Measurements from ENCODE around the gene ADNP2. TPM values are rescaled to one million over a fixed set of nuclear protein-coding genes. Genes with fewer than 3 reads are reported as not detected.

ADNP2 gene
- total RNA-seq, 1 donor from 2014 or later, result 33.9 TPM

DNA sequence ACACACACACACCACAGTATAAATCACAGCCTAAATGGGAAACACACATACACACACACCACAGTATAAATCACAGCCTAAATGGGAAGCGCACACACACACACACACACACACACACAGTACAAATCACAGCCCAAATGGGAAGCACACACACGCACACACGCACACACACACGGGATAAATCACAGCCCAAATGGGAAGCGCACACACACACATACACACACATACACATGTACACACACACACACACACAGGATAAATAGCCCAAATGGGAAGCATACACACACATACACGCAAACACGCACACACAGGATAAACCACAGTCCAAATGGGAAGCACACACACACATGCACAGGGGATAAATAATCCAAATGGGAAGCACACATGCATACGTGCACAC is 68.1 kb downstream of the ADNP2 start:
- no peak for DNase-seq (ENCODE audit: low spot score in 2 of 2, unreplicated experiment in 2 of 2)
- Mint-ChIP-seq H3K27me3 (ENCODE audit: low read depth) (no peaks in the 10 kb centered on the region), H3K9me3 (no peaks in the 10 kb centered on the region), H3K4me1 (peaks cover 10% of the 10 kb centered on the region), H3K36me3 (no peaks in the 10 kb centered on the region), H3K27ac (no peak overlapping the region), H3K4me3 (no peak overlapping the region)
- TF ChIP-seq, protein P1, sequence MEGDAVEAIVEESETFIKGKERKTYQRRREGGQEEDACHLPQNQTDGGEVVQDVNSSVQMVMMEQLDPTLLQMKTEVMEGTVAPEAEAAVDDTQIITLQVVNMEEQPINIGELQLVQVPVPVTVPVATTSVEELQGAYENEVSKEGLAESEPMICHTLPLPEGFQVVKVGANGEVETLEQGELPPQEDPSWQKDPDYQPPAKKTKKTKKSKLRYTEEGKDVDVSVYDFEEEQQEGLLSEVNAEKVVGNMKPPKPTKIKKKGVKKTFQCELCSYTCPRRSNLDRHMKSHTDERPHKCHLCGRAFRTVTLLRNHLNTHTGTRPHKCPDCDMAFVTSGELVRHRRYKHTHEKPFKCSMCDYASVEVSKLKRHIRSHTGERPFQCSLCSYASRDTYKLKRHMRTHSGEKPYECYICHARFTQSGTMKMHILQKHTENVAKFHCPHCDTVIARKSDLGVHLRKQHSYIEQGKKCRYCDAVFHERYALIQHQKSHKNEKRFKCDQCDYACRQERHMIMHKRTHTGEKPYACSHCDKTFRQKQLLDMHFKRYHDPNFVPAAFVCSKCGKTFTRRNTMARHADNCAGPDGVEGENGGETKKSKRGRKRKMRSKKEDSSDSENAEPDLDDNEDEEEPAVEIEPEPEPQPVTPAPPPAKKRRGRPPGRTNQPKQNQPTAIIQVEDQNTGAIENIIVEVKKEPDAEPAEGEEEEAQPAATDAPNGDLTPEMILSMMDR (IDR thresholded peaks at IDR 0.05; ENCODE audit: unreplicated experiment), result no peak

GRCh38 chr18:80178935-80179818 is 70.1 kb downstream of the ADNP2 start:
- TF ChIP-seq, protein P1 (IDR thresholded peaks at IDR 0.05; ENCODE audit: unreplicated experiment), result no peak
- H3K4me3 Mint-ChIP-seq, result no peak overlapping the region
- H3K4me1 Mint-ChIP-seq, result peaks cover 18% of the 10 kb centered on the region
- H3K27me3 Mint-ChIP-seq (ENCODE audit: low read depth), result no peaks in the 10 kb centered on the region
- H3K27ac Mint-ChIP-seq, result no peak overlapping the region
- DNase-seq (ENCODE audit: low spot score in 2 of 2, unreplicated experiment in 2 of 2), result no peak
- H3K9me3 Mint-ChIP-seq, result no peaks in the 10 kb centered on the region
- H3K36me3 Mint-ChIP-seq, result no peaks in the 10 kb centered on the region

DNA sequence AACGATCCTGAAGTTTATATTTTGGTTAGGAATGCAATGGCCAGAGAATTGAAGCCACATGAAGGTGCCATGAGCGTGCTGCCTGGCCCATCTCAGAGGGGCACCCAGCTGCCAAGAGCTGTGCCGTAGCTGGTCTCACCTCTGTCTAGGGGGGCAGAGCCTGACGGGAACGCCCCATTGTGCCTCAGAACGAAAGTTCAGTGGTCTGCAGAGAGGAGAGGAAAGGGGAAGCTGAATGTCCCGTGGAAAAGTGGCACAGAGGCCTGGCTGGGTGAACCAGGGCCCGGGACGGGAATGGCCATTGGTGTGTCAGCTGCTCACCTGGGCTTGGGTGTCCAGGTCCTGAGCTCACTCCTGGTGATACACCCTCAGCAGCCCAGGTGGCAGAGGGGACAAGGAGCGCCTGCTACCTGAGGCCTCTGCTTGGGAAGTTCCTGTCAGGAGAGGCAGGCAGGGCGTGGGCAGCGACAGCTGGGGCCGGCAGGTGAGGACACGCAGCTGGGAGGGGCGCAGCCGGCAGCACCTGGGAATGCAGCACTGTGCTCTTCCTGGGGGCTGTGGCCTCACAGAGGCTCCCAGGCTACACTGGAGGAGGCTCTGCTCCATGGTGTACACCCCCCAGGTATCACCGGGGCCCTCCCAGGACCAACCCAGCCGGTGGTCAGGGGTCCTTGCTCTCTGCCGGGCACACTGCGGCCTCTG is 70.9 kb downstream of the ADNP2 start:
- no peak overlapping the region for H3K27ac Mint-ChIP-seq
- H3K4me3 Mint-ChIP-seq, result no peak overlapping the region
- H3K4me1 Mint-ChIP-seq, result peaks cover 18% of the 10 kb centered on the region
- no peak for DNase-seq (ENCODE audit: low spot score in 2 of 2, unreplicated experiment in 2 of 2)
- TF ChIP-seq, protein P1 (IDR thresholded peaks at IDR 0.05; ENCODE audit: unreplicated experiment), result no peak
- H3K36me3 Mint-ChIP-seq, result no peaks in the 10 kb centered on the region
- no peaks in the 10 kb centered on the region for H3K9me3 Mint-ChIP-seq
- no peaks in the 10 kb centered on the region for H3K27me3 Mint-ChIP-seq (ENCODE audit: low read depth)

- H3K4me3 Mint-ChIP-seq, result no peak overlapping the region
- no peak overlapping the region for H3K27ac Mint-ChIP-seq
- H3K9me3 Mint-ChIP-seq, result no peaks in the 10 kb centered on the region
- no peaks in the 10 kb centered on the region for H3K36me3 Mint-ChIP-seq
- TF ChIP-seq, protein P1 (IDR thresholded peaks at IDR 0.05; ENCODE audit: unreplicated experiment), result no peak
- no peak for DNase-seq (ENCODE audit: low spot score in 2 of 2, unreplicated experiment in 2 of 2)
- H3K27me3 Mint-ChIP-seq (ENCODE audit: low read depth), result no peaks in the 10 kb centered on the region
- H3K4me1 Mint-ChIP-seq, result peaks cover 15% of the 10 kb centered on the region
Measured at GRCh38 chr18:80180778-80181564, 71.9 kb downstream of the ADNP2 start.

- TF ChIP-seq, protein P1 (IDR thresholded peaks at IDR 0.05; ENCODE audit: unreplicated experiment), result no peak
- Mint-ChIP-seq H3K9me3 (no peaks in the 10 kb centered on the region), H3K36me3 (no peaks in the 10 kb centered on the region), H3K27me3 (ENCODE audit: low read depth) (no peaks in the 10 kb centered on the region), H3K4me1 (peaks cover 8% of the 10 kb centered on the region), H3K4me3 (no peak overlapping the region), H3K27ac (no peak overlapping the region)
- DNase-seq (ENCODE audit: low spot score in 2 of 2, unreplicated experiment in 2 of 2), result no peak
Measured at GRCh38 chr18:80181642-80182461, 72.8 kb downstream of the ADNP2 start.
